Immature natural killer cell (primary cell): ENCODE measurements around the gene ENTPD2. TPM values are rescaled to one million over a fixed set of nuclear protein-coding genes. Genes with fewer than 3 reads are reported as not detected.
"Not testable (repeated sequence)": the region's sequence is repeated elsewhere in the genome, so short reads cannot be mapped to it uniquely, and the experiment has no call there.

ENCODE experiments used
- DNase-seq, 3 donors: peaks; one replicate each; pipeline ENCODE4 v3.0.0; 2022; ENCODE audit warnings: mixed read lengths in 1 of 3
- H3K27ac Mint-ChIP-seq, 6 donors: one replicate each; pipeline ENCODE4 v1.8.0; 2020; ENCODE audit warnings: mixed read lengths in 6 of 6, mild to moderate bottlenecking in 5 of 6, inconsistent platforms in 4 of 6, moderate library complexity in 3 of 6
- H3K27me3 Mint-ChIP-seq, 3 donors: one replicate each; pipeline ENCODE4 v1.8.0; 2020 to 2021; ENCODE audit warnings: low read depth in 3 of 3, mild to moderate bottlenecking in 3 of 3, mixed read lengths in 3 of 3, moderate library complexity in 3 of 3, inconsistent platforms in 1 of 3
- H3K36me3 Mint-ChIP-seq, 3 donors: one replicate each; pipeline ENCODE4 v1.8.0; 2020; ENCODE audit warnings: mixed read lengths in 3 of 3, inconsistent platforms in 2 of 3, mild to moderate bottlenecking in 2 of 3
- H3K4me1 Mint-ChIP-seq, 2 donors: one replicate each; pipeline ENCODE4 v1.8.0; 2020; ENCODE audit warnings: inconsistent platforms in 2 of 2, mild to moderate bottlenecking in 2 of 2, mixed read lengths in 2 of 2, moderate library complexity in 1 of 2
- H3K4me3 Mint-ChIP-seq, 5 donors: one replicate each; pipeline ENCODE4 v1.8.0; 2020; ENCODE audit warnings: mild to moderate bottlenecking in 5 of 5, mixed read lengths in 5 of 5, inconsistent platforms in 3 of 5, moderate library complexity in 3 of 5
- H3K9me3 Mint-ChIP-seq, 6 donors: one replicate each; pipeline ENCODE4 v1.8.0; 2020; ENCODE audit warnings: mild to moderate bottlenecking in 6 of 6, mixed read lengths in 6 of 6, inconsistent platforms in 4 of 6, moderate library complexity in 3 of 6
- polyA plus RNA-seq, 3 donors: library from polyadenylated mRNA; unstranded; fragments of 300-500 nt; fragmentation: Illumina TruSeq; gene quantifications; one replicate each; pipeline ENCODE4 v1.2.3, GENCODE V29; 2021

The ENTPD2 gene
- polyA plus RNA-seq, 3 donors from 2014 or later, result not detected

DNA sequence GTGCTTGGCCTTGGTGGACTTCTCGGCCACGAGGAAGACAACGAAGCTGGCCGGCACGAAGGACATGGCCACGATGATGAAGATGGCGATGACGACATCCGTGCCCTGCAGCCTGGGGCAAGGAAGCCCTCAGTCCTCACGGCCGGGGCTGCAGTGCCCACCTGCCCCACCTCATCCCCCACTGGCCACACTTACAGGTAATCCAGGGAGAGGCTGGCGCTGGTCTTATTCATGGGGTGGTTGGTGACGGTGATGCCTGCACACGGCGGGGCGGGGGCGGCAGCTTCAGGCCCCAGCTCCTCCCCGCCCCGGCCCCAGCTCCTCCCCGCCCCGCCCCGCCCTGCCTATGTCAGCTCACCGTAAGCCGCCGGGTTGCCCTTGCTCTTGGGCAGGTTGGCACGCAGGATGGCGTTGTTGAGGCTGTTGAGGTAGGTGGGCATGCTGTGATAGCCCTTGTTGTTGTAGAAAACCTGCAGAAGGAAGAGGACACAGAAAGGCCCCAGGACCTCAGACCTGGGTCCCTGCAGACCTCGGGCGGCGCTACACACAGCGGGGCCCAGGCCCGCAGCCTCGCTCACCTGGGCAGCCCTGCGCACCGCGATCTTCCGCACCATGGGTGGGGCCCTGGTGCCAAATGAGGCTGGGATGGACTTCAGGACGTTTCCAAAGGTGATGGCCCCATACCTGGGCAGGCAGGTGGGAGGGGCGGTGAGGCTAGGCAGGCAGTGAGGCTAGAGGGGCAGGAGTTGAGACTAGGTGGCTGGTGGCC lies 41.8 kb downstream of the ENTPD2 start:
- Mint-ChIP-seq H3K9me3 (no peaks in the 10 kb centered on the region), H3K36me3 (peaks cover 0 to 4% (median 4%) of the 10 kb centered on the region in 3 donors), H3K27me3 (peaks cover 0 to 1% (median 0%) of the 10 kb centered on the region in 3 donors), H3K4me1 (no peaks in the 10 kb centered on the region), H3K4me3 (no peak overlapping the region), H3K27ac (no peak overlapping the region)
- no peak for DNase-seq

DNA sequence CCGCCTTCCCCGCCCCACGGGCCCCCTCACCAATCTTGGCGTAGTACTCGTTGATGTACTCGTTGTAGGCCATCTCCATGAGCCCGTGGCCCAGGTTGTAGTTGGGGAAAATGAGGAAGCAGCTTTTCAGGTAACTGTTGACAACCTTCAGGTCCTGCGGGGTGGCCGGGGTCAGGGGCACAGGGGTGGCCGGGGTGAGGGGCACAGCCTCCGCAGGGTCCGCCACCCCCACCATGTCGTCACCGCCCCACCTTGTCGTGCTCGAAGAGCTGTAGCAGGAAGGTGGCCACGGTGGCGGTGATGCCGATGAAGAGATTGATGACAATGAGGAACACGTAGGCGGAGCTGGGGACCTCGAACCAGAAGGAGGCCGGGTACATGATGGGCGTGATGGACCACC lies 42.7 kb downstream of the ENTPD2 start:
- no peaks in the 10 kb centered on the region for H3K27me3 Mint-ChIP-seq
- DNase-seq, result no peak
- H3K9me3 Mint-ChIP-seq, result no peaks in the 10 kb centered on the region
- no peaks in the 10 kb centered on the region for H3K36me3 Mint-ChIP-seq
- no peak overlapping the region for H3K4me3 Mint-ChIP-seq
- peaks cover 5% of the 10 kb centered on the region in 2 donors for H3K4me1 Mint-ChIP-seq
- no peak overlapping the region for H3K27ac Mint-ChIP-seq

GRCh38 chr9:137009938-137010732 lies 43.7 kb downstream of the ENTPD2 start:
- no peak overlapping the region for H3K27ac Mint-ChIP-seq
- no peak for DNase-seq
- H3K4me3 Mint-ChIP-seq, result no peak overlapping the region
- peaks cover 0 to 2% (median 0%) of the 10 kb centered on the region in 3 donors for H3K27me3 Mint-ChIP-seq
- H3K4me1 Mint-ChIP-seq, result peaks cover 11% of the 10 kb centered on the region in 2 donors
- H3K9me3 Mint-ChIP-seq, result no peaks in the 10 kb centered on the region
- H3K36me3 Mint-ChIP-seq, result no peaks in the 10 kb centered on the region

- H3K36me3 Mint-ChIP-seq, result no peaks in the 10 kb centered on the region
Measured at GRCh38 chr9:137009217-137009616, 44.6 kb downstream of the ENTPD2 start.

DNA sequence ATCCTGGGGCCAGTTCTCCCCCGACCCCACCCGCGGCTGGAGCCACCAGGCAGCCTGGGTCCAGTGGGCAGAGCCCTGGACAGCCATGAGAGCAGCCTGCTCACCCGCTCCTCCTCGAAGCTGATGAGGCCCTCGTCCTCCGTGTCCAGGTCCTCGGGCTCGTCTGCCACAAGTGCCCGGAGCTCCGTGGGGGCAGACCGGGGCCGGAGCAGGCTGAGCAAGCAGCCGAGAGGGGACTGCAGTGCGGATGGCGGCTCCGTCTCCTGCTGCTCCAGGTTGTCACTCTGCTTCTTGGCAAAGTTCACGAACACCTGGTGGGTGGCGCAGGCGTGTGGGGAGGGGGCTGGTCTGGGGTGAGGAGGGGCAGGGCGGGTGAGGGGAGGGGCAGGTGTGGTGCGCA lies 45.5 kb downstream of the ENTPD2 start:
- Mint-ChIP-seq H3K4me1 (peaks cover 19 to 22% of the 10 kb centered on the region in 2 donors), H3K27ac (no peak overlapping the region), H3K27me3 (peaks cover 0 to 2% (median 2%) of the 10 kb centered on the region in 3 donors), H3K4me3 (no peak overlapping the region), H3K9me3 (no peaks in the 10 kb centered on the region), H3K36me3 (no peaks in the 10 kb centered on the region)
- no peak for DNase-seq

More at GRCh38 chr9:137009217-137009616, 44.6 kb downstream of the ENTPD2 start:
- no peaks in the 10 kb centered on the region for H3K9me3 Mint-ChIP-seq
- H3K4me1 Mint-ChIP-seq, result peaks cover 19 to 20% of the 10 kb centered on the region in 2 donors
- H3K27me3 Mint-ChIP-seq, result peaks cover 0 to 2% (median 2%) of the 10 kb centered on the region in 3 donors
- DNase-seq, result no peak
- H3K27ac Mint-ChIP-seq, result no peak overlapping the region
- H3K4me3 Mint-ChIP-seq, result no peak overlapping the region

DNA sequence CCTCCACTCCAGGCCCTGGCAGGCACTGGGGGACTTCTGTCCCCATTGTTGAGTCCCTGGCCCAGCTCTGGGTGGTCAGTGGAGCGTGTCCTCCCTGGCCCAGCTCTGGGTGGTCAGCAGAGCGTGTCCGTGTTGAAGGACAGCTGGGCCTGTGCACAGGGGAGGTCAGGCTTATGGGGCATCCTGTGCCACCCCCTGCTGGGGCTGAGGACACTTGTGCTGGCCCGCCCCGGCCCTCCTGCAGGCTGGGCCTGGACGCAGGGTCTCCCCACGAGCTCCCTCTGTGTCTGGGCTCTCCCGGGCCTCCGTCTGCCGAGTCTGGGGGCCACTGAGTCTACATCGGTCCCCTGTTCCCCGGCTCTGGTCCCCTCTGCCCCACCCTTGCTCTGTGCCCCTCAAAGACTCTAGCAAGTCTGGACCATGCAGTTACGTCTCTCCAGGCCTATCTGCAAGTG lies 46.0 kb downstream of the ENTPD2 start:
- Mint-ChIP-seq H3K9me3 (no peaks in the 10 kb centered on the region), H3K27ac (no peak overlapping the region), H3K4me3 (no peak overlapping the region), H3K36me3 (no peaks in the 10 kb centered on the region), H3K27me3 (peaks cover 0 to 2% (median 2%) of the 10 kb centered on the region in 3 donors), H3K4me1 (peaks cover 19 to 22% of the 10 kb centered on the region in 2 donors)
- no peak for DNase-seq

GRCh38 chr9:137007108-137007815 lies 46.6 kb downstream of the ENTPD2 start:
- peaks cover 22% of the 10 kb centered on the region in 2 donors for H3K4me1 Mint-ChIP-seq
- no peak overlapping the region for H3K27ac Mint-ChIP-seq
- H3K27me3 Mint-ChIP-seq, result peaks cover 0 to 5% (median 2%) of the 10 kb centered on the region in 3 donors
- DNase-seq, result no peak
- no peak overlapping the region for H3K4me3 Mint-ChIP-seq
- no peaks in the 10 kb centered on the region for H3K9me3 Mint-ChIP-seq
- no peaks in the 10 kb centered on the region for H3K36me3 Mint-ChIP-seq

GRCh38 chr9:137006116-137007003 lies 47.5 kb downstream of the ENTPD2 start:
- H3K27me3 Mint-ChIP-seq, result peaks cover 0 to 5% (median 2%) of the 10 kb centered on the region in 3 donors
- peak overlapping the region in 4 of 5 donors; percentile 14 to 58 (median 36) for H3K4me3 Mint-ChIP-seq
- no peaks in the 10 kb centered on the region for H3K36me3 Mint-ChIP-seq
- H3K4me1 Mint-ChIP-seq, result peaks cover 22 to 23% of the 10 kb centered on the region in 2 donors
- DNase-seq, result peak in 1 of 3 donors; percentile 24
- peak overlapping the region; percentile 44 to 77 (median 71) for H3K27ac Mint-ChIP-seq
- no peaks in the 10 kb centered on the region for H3K9me3 Mint-ChIP-seq

- peak overlapping the region in 3 of 6 donors; percentile 20 to 76 (median 30) for H3K27ac Mint-ChIP-seq
- peaks cover 37 to 44% of the 10 kb centered on the region in 2 donors for H3K4me1 Mint-ChIP-seq
- peaks cover 8 to 12% (median 9%) of the 10 kb centered on the region in 3 donors for H3K27me3 Mint-ChIP-seq
- not testable (repeated sequence) for H3K36me3 Mint-ChIP-seq, H3K9me3 Mint-ChIP-seq
- DNase-seq, result peak; percentile 41 to 52 (median 47)
- peak overlapping the region in 1 of 5 donors; percentile 32 for H3K4me3 Mint-ChIP-seq
Measured at GRCh38 chr9:137004285-137004684, 49.6 kb downstream of the ENTPD2 start.

DNA sequence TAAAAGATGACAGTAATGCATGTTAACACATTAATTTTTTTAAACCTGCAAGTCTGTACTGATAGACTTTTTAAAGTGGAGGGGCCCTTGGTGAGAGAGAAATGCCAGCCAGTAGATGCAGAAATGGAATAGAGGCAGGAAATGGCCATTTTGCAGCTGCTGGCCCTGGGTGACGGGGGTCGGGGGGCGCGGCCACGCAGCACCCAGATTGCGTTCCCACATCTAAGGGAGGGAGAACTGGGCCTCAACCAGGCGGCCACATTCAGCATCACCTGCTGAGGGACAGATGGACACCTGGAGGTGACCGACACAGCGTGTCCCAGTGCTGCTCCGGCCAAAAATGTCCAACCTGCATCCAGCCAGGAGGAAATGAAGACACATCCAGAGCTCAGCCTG lies 51.2 kb downstream of the ENTPD2 start:
- H3K27ac Mint-ChIP-seq, result peak overlapping the region in 1 of 6 donors; percentile 24
- no peak overlapping the region for H3K4me3 Mint-ChIP-seq
- H3K4me1 Mint-ChIP-seq, result peaks cover 51 to 61% of the 10 kb centered on the region in 2 donors
- H3K36me3 Mint-ChIP-seq, result no peaks in the 10 kb centered on the region
- no peak for DNase-seq
- peaks cover 18 to 19% (median 19%) of the 10 kb centered on the region in 3 donors for H3K27me3 Mint-ChIP-seq
- no peaks in the 10 kb centered on the region for H3K9me3 Mint-ChIP-seq

- peaks cover 55 to 66% of the 10 kb centered on the region in 2 donors for H3K4me1 Mint-ChIP-seq
- no peak overlapping the region for H3K4me3 Mint-ChIP-seq
- peak overlapping the region in 1 of 6 donors; percentile 24 for H3K27ac Mint-ChIP-seq
- H3K9me3 Mint-ChIP-seq, result no peaks in the 10 kb centered on the region
- no peak for DNase-seq
- peaks cover 20 to 24% (median 21%) of the 10 kb centered on the region in 3 donors for H3K27me3 Mint-ChIP-seq
- no peaks in the 10 kb centered on the region for H3K36me3 Mint-ChIP-seq
Measured at GRCh38 chr9:137001857-137002645, 51.8 kb downstream of the ENTPD2 start.
